Measurements from ENCODE around the gene PAK1. TPM values are rescaled to one million over a fixed set of nuclear protein-coding genes. Genes with fewer than 3 reads are reported as not detected.
"Not testable (repeated sequence)": the region's sequence is repeated elsewhere in the genome, so short reads cannot be mapped to it uniquely, and the experiment has no call there.

Gene PAK1
- total and polyA plus RNA-seq, 9 of the 15 experiments (the other 6 are each of a cell fraction or from before 2014, with no cell fraction given), result 0.52 to 11.7 (median 1.9) TPM

GRCh38 chr11:77386178-77386577, 87.7 kb downstream of the PAK1 start (continued):
- no peak for TF ChIP-seq KHSRP (IDR thresholded peaks at IDR 0.05)
- no peak for TF ChIP-seq CXXC5 (CRISPR knock-in tag; IDR thresholded peaks at IDR 0.05)
- TF ChIP-seq ZBTB40 (IDR thresholded peaks at IDR 0.05), result no peak
- no peak for TF ChIP-seq ZBTB40 (CRISPR knock-in tag; IDR thresholded peaks at IDR 0.05)
- no peak for TF ChIP-seq ZNF165 (CRISPR knock-in tag; IDR thresholded peaks at IDR 0.05; ENCODE audit: borderline replicate concordance)
- TF ChIP-seq ZNF444 (CRISPR knock-in tag; IDR thresholded peaks at IDR 0.05), result no peak
- no peak for TF ChIP-seq NFE2L1 (tag; IDR thresholded peaks at IDR 0.05; ENCODE audit: borderline replicate concordance, low read depth)

DNA sequence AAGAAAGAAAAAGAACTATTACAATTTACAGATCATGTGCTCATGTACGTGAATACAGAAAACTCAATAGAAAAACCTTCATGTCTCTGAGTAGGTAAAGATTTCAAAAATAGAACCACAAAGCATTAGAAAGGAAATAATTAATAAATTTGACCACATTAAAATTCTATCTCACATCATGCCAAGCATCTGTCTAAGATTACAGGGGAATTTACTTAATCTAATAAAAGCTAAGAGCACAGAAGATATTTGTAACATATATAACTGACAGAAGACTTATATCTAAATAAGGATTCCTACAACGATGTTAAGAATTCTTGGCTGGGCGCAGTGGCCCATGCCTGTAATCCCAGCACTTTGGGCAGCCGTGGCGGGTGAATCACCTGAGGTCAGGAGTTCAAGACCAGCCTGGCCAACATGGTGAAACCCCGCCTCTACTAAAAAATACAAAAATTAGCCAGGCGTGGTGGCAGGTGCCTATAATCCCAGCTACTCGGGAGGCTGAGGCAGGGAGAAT, 88.6 kb downstream of the PAK1 start:
- H4K20me1 ChIP-seq (replicated peaks; ENCODE audit: control insufficient read depth, insufficient read depth, low read length); H3K4me3 ChIP-seq; H3K27ac ChIP-seq (ENCODE audit: extremely low read depth, low read depth, low read length); H3K27me3 ChIP-seq (ENCODE audit: control insufficient read depth in 2 of 2, insufficient read depth in 2 of 2, low read length in 2 of 2); H2AFZ ChIP-seq (ENCODE audit: low read depth, low read length); H3K4me1 ChIP-seq (replicated peaks in 1 of 2; ENCODE audit: control insufficient read depth in 2 of 2, insufficient read depth in 2 of 2, low read length in 2 of 2); POLR2A ChIA-PET; intact Hi-C loops (cut with micrococcal nuclease); H3K9ac ChIP-seq (ENCODE audit: insufficient read depth in 1 of 2, low read depth in 2 of 2, low read length in 2 of 2); H3K4me2 ChIP-seq (ENCODE audit: insufficient read depth, low read length); H3K79me2 ChIP-seq (ENCODE audit: control insufficient read depth, insufficient read depth, low read length); ATAC-seq; H3K9me1 ChIP-seq (ENCODE audit: control insufficient read depth, insufficient read depth, low read length); CTCF ChIA-PET (ENCODE audit: low intra/inter-chr PET ratio); DNase-seq (ENCODE audit: extremely low read depth in 1 of 4, low spot score in 3 of 4); H3K36me3 ChIP-seq (ENCODE audit: control insufficient read depth, insufficient read depth, low read length); BruUV-seq (replicated peaks); in situ Hi-C loops (cut with MboI); FAIRE-seq; H3K9me3 ChIP-seq (replicated peaks; ENCODE audit: control insufficient read depth, insufficient read depth, low read depth, low read length): not testable (repeated sequence)
- 1% methylated on average over 8 of the region's 8 CpGs for WGBS (ENCODE audit: insufficient coverage, low coverage, missing lambda C conversion rate)
